ENCODE measurements around the gene ZNF618.

- TF ChIP-seq CTCF (conservative IDR thresholded peaks at IDR 0.05 in 1 of 2, IDR thresholded peaks at IDR 0.05 in 1 of 2; ENCODE audit: extremely low read depth in 1 of 2, insufficient read depth in 1 of 2, low read depth in 1 of 2, low read length in 2 of 2), result no peak
- TF ChIP-seq EZH2 (IDR thresholded peaks at IDR 0.05; ENCODE audit: borderline replicate concordance, low read length), result no peak
Measured at GRCh38 chr9:113932906-113933584, 56.9 kb downstream of the ZNF618 start.

Data from mammary epithelial cell (primary cell).